K562 treated with DMSO at 1 percent for 4 hours (cell line): ENCODE measurements around the gene U2AF1. TPM values are rescaled to one million over a fixed set of nuclear protein-coding genes. Genes with fewer than 3 reads are reported as not detected.

Experiments
- total RNA-seq: library from RNA; unstranded; fragments of 300-600 nt; gene quantifications from 2 replicates; pipeline ENCODE4 v1.2.3, GENCODE V29; 2022; ENCODE audit not compliant: insufficient read depth

The U2AF1 gene, protein sequence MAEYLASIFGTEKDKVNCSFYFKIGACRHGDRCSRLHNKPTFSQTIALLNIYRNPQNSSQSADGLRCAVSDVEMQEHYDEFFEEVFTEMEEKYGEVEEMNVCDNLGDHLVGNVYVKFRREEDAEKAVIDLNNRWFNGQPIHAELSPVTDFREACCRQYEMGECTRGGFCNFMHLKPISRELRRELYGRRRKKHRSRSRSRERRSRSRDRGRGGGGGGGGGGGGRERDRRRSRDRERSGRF
- total RNA-seq, result 50.5 and 61.0 TPM in 2 replicates

DNA sequence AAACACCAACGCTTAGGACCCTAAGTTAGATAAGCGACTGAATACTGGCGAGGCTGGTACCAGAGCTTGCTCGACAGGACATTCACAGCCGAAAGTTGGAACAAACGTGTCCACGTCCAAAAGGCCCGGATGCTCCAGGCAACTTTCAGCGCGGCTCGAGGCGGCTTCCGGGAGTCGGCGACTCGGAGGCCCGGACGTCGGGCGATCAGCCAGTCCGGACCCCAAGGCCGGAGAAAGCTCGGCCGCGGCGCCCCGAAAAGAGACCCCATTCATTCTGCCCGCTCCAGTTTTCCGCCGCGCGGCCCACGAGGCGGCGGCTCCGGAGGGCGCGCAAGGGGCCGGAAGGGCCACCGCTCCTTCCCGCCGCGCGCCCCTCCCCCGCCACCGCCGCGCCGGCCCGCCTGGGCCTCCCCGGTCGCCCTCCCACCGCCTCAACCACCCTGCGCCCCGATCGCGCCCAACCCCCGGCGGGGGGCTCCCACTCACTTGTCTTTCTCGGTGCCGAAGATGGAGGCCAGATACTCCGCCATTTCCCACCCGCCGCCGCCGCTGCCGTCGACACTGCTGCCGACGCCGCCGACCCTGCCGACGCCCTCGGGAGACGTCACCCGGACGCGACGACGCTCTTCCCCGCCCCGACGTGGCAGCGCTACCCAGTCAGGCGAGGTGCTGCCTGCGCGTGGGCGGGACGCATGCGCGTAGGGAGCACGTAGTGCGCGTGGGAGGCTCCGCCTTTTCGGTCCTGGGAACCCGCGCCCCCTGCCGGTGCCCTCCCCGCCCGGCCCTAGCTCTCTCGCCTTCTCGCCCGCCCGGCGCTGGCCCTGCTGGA lies at the start of gene U2AF1:
TSS of gene U2AF1 (minus strand) at position 606 of the 829 bp plus-strand sequence. CDS start at position 530, 76 bp downstream.

DNA sequence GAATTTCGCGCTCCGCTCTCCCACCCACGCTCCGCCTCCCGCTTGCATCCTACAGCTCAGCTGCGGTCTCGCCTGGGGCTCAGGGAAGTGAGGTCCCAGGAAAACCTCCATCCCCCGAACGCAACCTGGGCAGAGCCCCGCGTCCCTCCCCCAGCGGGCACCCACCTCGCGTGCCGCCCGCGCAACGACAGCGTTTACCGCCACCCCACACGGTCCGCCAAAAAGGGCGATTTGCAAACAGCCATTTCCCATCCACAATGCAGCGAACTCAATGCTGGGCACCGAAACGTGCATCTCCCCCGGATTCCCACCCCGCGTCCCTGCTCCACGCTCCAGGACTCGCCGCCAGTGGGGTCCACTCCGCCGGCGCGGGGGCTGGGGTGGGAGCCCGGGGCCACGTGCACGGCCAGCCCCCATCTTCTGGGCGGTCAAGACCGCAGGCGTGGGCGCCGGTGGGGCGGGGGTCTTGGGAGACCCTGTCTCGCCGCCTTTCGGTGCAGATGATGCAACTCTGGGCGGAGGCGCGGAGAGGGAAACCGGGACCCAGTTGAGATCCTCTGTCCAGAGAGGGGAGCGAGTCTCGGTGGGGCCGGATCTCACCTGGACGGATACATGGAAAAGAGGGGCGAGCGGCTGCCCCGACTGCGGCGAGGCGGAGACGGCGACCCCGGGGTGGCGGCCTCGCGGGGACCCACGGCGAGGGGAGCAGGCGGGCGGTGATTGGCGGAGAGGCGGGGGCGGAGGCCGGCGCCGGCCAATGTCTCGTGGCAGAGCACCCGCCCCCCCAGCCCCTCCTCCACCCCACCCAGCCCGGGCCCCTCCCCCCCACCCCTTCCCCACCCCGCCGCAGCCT lies 32.0 kb downstream of the U2AF1 start, which contains the start of gene CBS:
TSS of gene CBS (minus strand) at position 666 of the 853 bp plus-strand sequence. CDS start 3,642 bp downstream, outside the sequence.

Other genes with a start within 250 kb of the U2AF1 start
- gene WDR4, start 228.0 kb downstream of the U2AF1 start, total RNA-seq, result 13.2 and 15.1 TPM in 2 replicates
- gene NDUFV3, start 214.3 kb downstream of the U2AF1 start, total RNA-seq, result 35.1 and 38.7 TPM in 2 replicates
- not detected in 2 replicates for gene ERVH48-1, start 181.9 kb downstream of the U2AF1 start, total RNA-seq
- gene PKNOX1, start 133.0 kb downstream of the U2AF1 start, total RNA-seq, result 5.5 and 6.2 TPM in 2 replicates
- gene CBS, start 31.7 kb downstream of the U2AF1 start, total RNA-seq, result 297 and 311 TPM in 2 replicates
- not detected in 2 replicates for gene CRYAA, start 61.4 kb upstream of the U2AF1 start, total RNA-seq